OCI-LY3 (cell line): ENCODE measurements around the gene SPRR2B.

Experiments used
- CTCF ChIP-seq: fragments of 200-600, 300-600 bp; sonication (generic); IDR thresholded peaks from 2 replicates; pipeline ENCODE4 v1.5.1; 2014; ENCODE audit warnings: antibody characterized with exemption, low read length, low read depth
- EZH2phosphoT487 ChIP-seq: fragments of 200-600 bp; shearing (Covaris generic); IDR thresholded peaks from 2 replicates; pipeline ENCODE4 v1.6.1; 2018; ENCODE audit warnings: antibody characterized with exemption, mixed run types, low read depth

GRCh38 chr1:153120945-153121344 lies 49.5 kb upstream of the SPRR2B start:
- TF ChIP-seq CTCF (no peak), EZH2phosphoT487 (no peak)
